Heart left ventricle (tissue), 13 donors: ENCODE results near the gene RCE1.

ENCODE experiments used
- CTCF ChIP-seq, 12 donors: fragments of 200-600 bp; sonication (generic) in 4 of 12; IDR thresholded peaks; one replicate each; pipeline versions ENCODE4 v1.5.0 to v1.8.0; 2018 to 2022; ENCODE audit warnings: antibody characterized with exemption in 12 of 12, mild to moderate bottlenecking in 5 of 12
- POLR2A ChIP-seq, 2 donors: fragments of 450-650 bp; IDR thresholded peaks; one replicate each; pipeline ENCODE4 v1.6.1; 2017; ENCODE audit warnings: antibody characterized with exemption in 2 of 2, mild to moderate bottlenecking in 2 of 2, moderate library complexity in 2 of 2
- donor health status: ischemic (EF 13 %, LVEDD 7.1; RV severe dilation, severe dysfunction).
- donor health status: DM: no; HTN: yes; CAD: no.
- donor health status: DM: no; HTN: no; CAD: no.
- donor health status: ischemic (EF 25% LVEDD 6.9; RV normal size, moderate dysfunction).
- donor health status: ischemic (EF 25% LVEDD 5.7; RV mildly dilated, moderate dysfunction).
- donor health status: ischemic (EF 35%, LVEDD 5.7; RV mildly dilated, moderate dysfunction).
- donor health status: nonischemic (EF 11% LVEDD 7.7; RV severe dilation, severe dysfunction).
- donor health status: DM: yes; HTN: yes; CAD: no.
- donor health status: PGD.
- donor health status: ischemic (EF 29% LVEDD 5.4; RV normal size, mild dysfunction).
- donor health status: nonischemic (EF 23%, LVEDD 6.1; RV moderate dilation, normal function).

DNA sequence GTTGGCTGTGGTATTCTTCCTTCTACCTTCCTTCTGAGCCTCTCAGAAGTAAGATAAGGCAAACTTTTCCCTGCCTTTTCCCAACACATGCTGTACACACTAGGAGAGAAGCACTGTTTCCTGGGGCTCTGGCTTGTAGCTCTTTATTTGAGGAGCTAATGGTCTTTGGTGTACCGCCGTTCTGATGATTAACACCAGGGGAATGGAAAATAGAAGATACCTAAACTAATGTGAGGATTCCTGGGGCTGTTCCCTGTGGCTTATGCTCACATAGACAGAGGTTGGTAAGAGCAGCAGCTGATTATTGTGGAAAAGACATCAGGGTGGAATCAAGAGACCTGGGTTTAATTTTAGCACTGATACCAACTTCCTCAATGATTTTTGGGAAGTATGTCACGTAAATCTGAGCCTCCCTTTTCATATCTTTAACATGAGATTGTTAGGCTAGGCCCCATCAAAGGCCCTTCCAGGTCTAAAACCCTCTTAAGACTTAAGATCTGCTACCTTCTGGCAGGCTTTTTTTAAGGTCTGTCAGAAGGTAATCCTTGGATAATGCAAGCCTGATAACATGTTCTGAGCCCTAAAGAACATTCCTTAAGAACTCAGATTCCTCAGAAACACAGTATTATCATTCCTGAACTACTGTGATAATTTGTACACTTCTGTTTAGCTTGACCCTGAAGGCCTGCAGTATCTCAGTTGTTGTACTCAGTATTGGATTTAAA, 24.8 kb upstream of the RCE1 start:
- TF ChIP-seq CTCF (IDR thresholded peaks at IDR 0.05): no peak
- TF ChIP-seq POLR2A (IDR thresholded peaks at IDR 0.05): no peak
